Measurements from ENCODE around the gene CD160.

- TF ChIP-seq, protein P1, sequence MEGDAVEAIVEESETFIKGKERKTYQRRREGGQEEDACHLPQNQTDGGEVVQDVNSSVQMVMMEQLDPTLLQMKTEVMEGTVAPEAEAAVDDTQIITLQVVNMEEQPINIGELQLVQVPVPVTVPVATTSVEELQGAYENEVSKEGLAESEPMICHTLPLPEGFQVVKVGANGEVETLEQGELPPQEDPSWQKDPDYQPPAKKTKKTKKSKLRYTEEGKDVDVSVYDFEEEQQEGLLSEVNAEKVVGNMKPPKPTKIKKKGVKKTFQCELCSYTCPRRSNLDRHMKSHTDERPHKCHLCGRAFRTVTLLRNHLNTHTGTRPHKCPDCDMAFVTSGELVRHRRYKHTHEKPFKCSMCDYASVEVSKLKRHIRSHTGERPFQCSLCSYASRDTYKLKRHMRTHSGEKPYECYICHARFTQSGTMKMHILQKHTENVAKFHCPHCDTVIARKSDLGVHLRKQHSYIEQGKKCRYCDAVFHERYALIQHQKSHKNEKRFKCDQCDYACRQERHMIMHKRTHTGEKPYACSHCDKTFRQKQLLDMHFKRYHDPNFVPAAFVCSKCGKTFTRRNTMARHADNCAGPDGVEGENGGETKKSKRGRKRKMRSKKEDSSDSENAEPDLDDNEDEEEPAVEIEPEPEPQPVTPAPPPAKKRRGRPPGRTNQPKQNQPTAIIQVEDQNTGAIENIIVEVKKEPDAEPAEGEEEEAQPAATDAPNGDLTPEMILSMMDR (IDR thresholded peaks at IDR 0.05 in 4 of 5, conservative IDR thresholded peaks at IDR 0.05 in 1 of 5) = no peak
- TF ChIP-seq POLR2A (IDR thresholded peaks at IDR 0.05) = no peak
Measured at GRCh38 chr1:145773423-145773822, 54.1 kb downstream of the CD160 start.
